NCI-H526 treated with DMSO at 0.1 percent for 48 hours (cell line): ENCODE data around the gene H2BW1.
"Not testable (repeated sequence)": the region's sequence is repeated elsewhere in the genome, so short reads cannot be mapped to it uniquely, and the experiment has no call there.

Experiments
- DNase-seq: peaks from one replicate; lab custom pipeline; 2025; lab: John Stamatoyannopoulos, UW

Gene H2BW1

GRCh38 chrX:104013606-104014005 lies at the start of gene H2BW1:
Gene H2BW1 (minus strand): TSS chrX:104013708. CDS start chrX:104013576, 132 bp downstream.
- no peak for DNase-seq

GRCh38 chrX:104062636-104063035 lies 49.1 kb upstream of the H2BW1 start:
- DNase-seq: not testable (repeated sequence)

GRCh38 chrX:104054956-104055355 lies 41.4 kb upstream of the H2BW1 start:
- not testable (repeated sequence) for DNase-seq

GRCh38 chrX:104047171-104047570 lies 33.7 kb upstream of the H2BW1 start:
- DNase-seq: no peak

GRCh38 chrX:104045642-104046041 lies 32.1 kb upstream of the H2BW1 start:
- no peak for DNase-seq

GRCh38 chrX:104041003-104041402 lies 27.5 kb upstream of the H2BW1 start:
- DNase-seq: no peak

GRCh38 chrX:104039689-104040505 lies 26.4 kb upstream of the H2BW1 start, which contains the start of gene H2BW2:
Gene H2BW2 (plus strand): TSS chrX:104039956. CDS start chrX:104039995, 39 bp downstream.
- no peak for DNase-seq

GRCh38 chrX:104018126-104018525 lies 4.6 kb upstream of the H2BW1 start:
- no peak for DNase-seq

- DNase-seq: not testable (repeated sequence)
These were observed 2.1 kb upstream of the H2BW1 start for GRCh38 chrX:104015576-104015975.

GRCh38 chrX:104013158-104013557 lies 350 bp downstream of the H2BW1 start:
- no peak for DNase-seq

GRCh38 chrX:104008831-104009230 lies 4.7 kb downstream of the H2BW1 start:
- DNase-seq: no peak

GRCh38 chrX:103999234-103999633 lies 14.3 kb downstream of the H2BW1 start:
- no peak for DNase-seq

- not testable (repeated sequence) for DNase-seq
These were observed 30.0 kb downstream of the H2BW1 start for GRCh38 chrX:103983508-103983907.

- not testable (repeated sequence) for DNase-seq
These were observed 50.9 kb downstream of the H2BW1 start, which contains the start of gene TMSB15B for GRCh38 chrX:103962411-103963278. Gene TMSB15B (plus strand): TSS chrX:103962627.
